Measurements from ENCODE around the gene ZNF502.
"Not testable (repeated sequence)": the region's sequence is repeated elsewhere in the genome, so short reads cannot be mapped to it uniquely, and the experiment has no call there.

Gene ZNF502

GRCh38 chr3:44712455-44713075 lies at the start of gene ZNF502:
TSS of gene ZNF502 (plus strand) at chr3:44712660. CDS start at chr3:44720262, 7,602 bp downstream.
- peak; percentile 67 for DNase-seq

- no peak for DNase-seq
These were observed 47.3 kb upstream of the ZNF502 start for GRCh38 chr3:44665173-44665572.

- DNase-seq, result no peak
These were observed 46.1 kb upstream of the ZNF502 start for GRCh38 chr3:44666346-44666745.

- DNase-seq, result no peak
These were observed 42.7 kb upstream of the ZNF502 start for GRCh38 chr3:44669760-44670159.

- DNase-seq, result not testable (repeated sequence)
These were observed 39.0 kb upstream of the ZNF502 start for GRCh38 chr3:44673466-44673865.

GRCh38 chr3:44674211-44674610 lies 38.2 kb upstream of the ZNF502 start:
- DNase-seq, result no peak

- no peak for DNase-seq
These were observed 33.9 kb upstream of the ZNF502 start for GRCh38 chr3:44678480-44679116.

- DNase-seq, result no peak
These were observed 31.5 kb upstream of the ZNF502 start for GRCh38 chr3:44680921-44681455.

GRCh38 chr3:44682182-44682896 lies 30.1 kb upstream of the ZNF502 start:
- DNase-seq, result peak; percentile 65

- DNase-seq, result peak; percentile 51
These were observed 27.2 kb upstream of the ZNF502 start for GRCh38 chr3:44685128-44685800.

GRCh38 chr3:44687898-44688297 lies 24.6 kb upstream of the ZNF502 start:
- no peak for DNase-seq

GRCh38 chr3:44721231-44722102 lies 9.0 kb downstream of the ZNF502 start:
- no peak for DNase-seq

- no peak for DNase-seq
These were observed 9.6 kb downstream of the ZNF502 start for GRCh38 chr3:44722103-44722401.

GRCh38 chr3:44729384-44729910 lies 17.0 kb downstream of the ZNF502 start, which contains the start of gene ZNF501:
TSS of gene ZNF501 (plus strand) at chr3:44729635. CDS start at chr3:44734422, 4,787 bp downstream.
- DNase-seq, result peak; percentile 72

GRCh38 chr3:44734646-44735168 lies 22.2 kb downstream of the ZNF502 start:
- DNase-seq, result no peak

- DNase-seq, result no peak
These were observed 48.6 kb downstream of the ZNF502 start for GRCh38 chr3:44761101-44761423.

- peak; percentile 95 for DNase-seq
These were observed 49.1 kb downstream of the ZNF502 start, which contains the start of the genes KIAA1143 and KIF15 for GRCh38 chr3:44761424-44762169. TSS of gene KIAA1143 (minus strand) at chr3:44761619. CDS start at chr3:44761602, 17 bp downstream. TSS of gene KIF15 (plus strand) at chr3:44761794. CDS start at chr3:44761866, 72 bp downstream.

- peak; percentile 8 for DNase-seq
These were observed 49.8 kb downstream of the ZNF502 start for GRCh38 chr3:44762170-44762677.

GRCh38 chr3:44762690-44763089 lies 50.2 kb downstream of the ZNF502 start:
- no peak for DNase-seq

- no peak for DNase-seq
These were observed 51.8 kb downstream of the ZNF502 start for GRCh38 chr3:44764248-44764647.
